ENCODE results near the gene SERPINB3.
"Not testable (repeated sequence)": the region's sequence is repeated elsewhere in the genome, so short reads cannot be mapped to it uniquely, and the experiment has no call there.

The SERPINB3 gene

DNA sequence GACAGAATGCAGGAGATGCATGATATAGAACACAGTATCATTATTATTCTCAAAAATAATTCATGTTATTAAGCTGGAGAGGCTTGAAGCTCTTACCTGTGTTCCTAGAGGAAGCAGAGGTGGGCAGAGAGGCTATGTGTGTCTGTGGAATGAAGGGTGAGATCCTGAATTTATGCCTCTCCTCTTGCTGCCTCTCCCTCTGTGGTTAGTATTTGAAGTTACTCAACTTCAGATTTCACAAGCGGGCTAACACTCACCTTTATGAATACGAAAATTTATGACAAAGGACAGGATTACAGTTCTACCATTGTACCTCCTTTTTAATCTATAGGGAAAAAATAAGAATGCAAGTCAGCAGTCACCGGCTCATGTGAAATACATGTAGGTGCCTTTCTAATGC lies at the start of gene SERPINB3:
Gene SERPINB3 (minus strand): TSS at position 144 of the 400 bp plus-strand sequence. CDS start 677 bp downstream, outside the sequence.
- DNase-seq = not testable (repeated sequence)

DNA sequence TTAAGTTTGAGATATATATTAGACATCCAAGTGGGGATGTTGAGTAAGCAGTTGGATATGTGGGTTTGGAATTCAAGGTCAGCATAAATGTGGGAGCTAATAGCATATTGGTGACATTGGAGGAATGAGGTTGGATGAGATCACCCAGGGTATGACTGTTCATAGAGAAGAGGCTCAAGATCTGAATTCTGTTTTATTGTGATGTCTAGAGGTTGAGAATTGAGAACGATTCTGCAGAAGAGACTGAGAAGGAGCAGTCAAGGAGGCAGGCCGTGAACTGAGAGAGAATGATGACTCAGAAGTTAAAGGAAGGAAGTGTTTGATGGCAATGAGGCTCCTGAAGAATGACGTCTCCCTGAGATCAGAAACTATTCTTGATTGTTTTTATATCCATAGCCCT lies 47.0 kb upstream of the SERPINB3 start:
- no peak for DNase-seq

DNA sequence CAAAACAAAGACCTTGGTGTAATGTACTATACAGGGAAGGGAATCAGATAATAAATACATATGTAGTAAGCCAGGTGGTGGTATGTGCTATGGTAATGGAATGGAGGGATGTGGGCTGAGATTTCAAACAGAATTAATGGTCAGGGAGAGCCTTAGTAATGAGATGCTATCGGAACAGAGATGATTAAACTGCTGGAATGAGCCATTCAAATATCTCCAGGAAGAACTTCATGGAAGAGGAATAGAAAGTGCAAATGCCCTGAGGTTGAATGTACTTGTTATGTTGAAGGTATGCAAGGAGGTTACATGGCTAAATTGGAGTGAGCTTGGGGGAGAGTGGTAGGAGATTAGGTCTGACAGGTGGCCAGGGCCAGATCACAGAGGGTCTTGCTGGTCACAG lies 46.1 kb upstream of the SERPINB3 start:
- DNase-seq = no peak

DNA sequence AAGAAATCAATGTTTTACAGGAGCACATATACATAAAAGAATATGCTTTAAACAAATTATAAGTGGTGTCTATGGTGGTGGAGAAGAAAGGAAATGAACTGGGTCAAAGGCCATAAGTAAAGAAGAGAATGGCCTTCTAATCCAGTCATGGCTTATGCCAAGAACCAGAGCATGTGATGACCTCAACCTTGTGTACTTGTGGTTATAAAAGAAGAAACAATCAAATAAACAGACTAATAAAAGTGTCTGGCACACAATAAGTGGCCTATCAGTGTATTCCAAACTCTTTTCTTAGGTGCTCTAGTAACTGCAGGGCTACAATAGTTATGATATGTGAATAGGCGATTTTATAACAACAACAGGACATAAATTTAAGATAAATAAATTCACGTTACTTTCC lies 43.7 kb upstream of the SERPINB3 start:
- no peak for DNase-seq

DNA sequence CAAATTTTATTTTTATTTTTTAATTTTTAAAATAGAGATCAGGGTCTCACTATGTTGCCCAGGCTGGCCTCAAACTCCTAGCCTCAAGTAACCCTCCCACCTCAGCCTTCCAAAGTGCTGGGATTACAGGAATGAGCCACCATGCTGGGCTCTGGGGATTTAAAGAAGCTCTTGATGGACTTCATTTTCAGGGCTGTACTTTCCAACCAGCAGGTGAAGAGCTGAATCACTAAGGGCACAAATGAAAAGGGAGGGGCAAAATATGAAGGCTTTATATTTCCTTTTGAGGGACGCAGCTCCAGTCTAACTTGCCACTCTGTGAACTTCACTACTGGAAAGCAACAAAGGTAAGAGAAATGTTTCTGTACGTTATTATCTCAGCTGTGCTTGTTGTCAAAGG lies 41.0 kb upstream of the SERPINB3 start, which contains the start of gene SERPINB11:
Gene SERPINB11 (plus strand): TSS at position 301 of the 400 bp plus-strand sequence. CDS start 7,234 bp downstream, outside the sequence.
- no peak for DNase-seq

DNA sequence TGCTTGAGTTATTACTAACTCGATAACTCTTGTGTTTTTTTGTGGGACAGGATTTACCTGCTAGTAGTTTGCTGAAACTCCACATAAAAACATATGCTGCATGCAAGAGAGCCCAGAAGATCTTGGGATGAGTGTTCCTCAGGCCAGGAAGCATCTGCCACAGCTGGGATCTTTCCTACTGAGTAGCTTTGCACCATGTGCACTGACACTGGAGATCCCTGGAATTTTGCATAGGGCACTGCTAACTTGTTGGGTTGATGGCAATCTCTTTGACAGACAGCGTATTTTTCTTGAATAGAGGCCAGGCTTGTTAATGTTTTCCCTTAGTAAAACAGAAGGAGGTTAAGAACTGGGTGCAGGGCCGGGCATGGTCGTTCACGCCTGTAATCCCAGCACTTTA lies 40.3 kb upstream of the SERPINB3 start:
- no peak for DNase-seq

DNA sequence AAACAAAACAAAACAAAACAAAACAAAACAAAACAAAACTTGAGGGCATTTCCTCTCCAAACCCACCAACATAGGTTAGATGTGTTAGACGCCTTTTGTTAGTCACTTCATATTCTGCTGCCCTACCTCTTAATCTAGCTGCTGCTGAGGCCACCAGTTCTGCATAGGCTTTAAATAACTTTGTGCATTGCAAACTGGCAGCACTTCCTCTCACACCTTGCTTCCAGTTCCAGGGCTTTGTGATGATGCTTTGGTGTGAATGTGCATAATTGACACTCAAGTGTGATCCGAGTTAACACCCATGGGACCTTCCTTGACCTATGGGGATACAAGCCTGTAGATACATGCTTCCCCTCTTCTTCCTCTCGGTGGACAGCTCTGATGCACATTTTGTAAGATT lies 38.8 kb upstream of the SERPINB3 start:
- DNase-seq = no peak

DNA sequence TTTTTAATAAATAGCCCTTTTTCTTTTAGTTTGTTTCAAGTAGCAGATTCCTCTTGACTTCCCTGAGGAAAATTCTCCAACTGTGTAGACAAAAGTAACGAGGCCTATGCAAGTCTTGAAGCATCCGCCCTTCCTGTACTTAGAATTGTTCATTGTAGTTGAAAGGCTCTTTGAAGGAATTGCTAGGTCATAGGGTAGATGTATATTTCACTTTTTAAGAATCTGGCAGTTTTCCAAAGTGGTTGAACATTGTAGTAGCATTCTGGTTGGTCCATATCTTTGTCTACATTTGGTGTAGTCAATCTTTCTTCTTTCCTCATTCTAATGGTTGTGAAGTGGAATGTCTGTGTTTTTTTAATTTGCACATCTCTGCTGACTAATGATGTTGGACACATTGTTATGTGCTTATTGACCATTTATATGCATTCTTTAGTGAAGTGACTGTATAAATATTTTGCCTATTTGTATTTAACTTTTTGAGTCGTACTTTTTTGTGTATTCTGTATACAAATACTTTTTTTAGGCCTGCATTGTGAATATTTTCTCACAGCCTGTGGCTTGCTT lies 35.5 kb upstream of the SERPINB3 start:
- no peak for DNase-seq

DNA sequence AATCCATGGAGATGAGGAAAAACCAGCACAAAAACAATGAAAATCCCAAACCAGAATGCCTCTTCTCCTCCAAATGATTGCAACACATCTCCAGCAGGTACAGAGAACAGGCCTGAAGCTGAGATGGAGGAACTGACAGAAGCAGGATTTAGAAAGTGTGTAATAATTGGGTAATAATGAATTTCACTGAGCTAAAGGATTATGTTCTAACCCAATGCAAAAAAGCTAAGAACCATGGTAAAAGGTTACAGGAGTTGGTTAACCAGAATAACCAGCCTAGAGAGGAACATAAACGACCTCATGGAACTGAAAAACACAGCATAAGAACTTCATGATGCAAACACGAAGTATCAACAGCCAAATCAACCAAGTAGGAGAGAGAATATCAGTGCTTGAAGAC lies 27.4 kb upstream of the SERPINB3 start:
- DNase-seq = no peak

DNA sequence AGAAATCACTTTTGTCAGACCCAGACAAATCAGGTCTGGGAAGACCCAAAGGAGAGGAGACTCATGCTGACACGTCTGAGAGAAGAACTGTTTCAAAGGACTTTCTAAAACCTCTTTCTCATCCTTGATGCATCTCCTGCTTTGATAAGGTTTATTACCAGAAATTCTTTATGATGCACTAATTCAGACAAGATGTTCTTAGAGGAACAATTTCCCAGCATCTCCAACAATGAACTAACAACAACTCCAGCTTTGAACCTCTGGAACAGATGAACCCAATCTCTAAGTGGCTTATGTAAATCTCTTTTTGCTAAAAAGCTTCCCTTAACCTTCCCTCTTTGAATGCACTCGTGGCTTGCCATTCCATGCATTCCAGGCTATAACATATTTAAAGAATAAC lies 25.2 kb upstream of the SERPINB3 start:
- DNase-seq = no peak

DNA sequence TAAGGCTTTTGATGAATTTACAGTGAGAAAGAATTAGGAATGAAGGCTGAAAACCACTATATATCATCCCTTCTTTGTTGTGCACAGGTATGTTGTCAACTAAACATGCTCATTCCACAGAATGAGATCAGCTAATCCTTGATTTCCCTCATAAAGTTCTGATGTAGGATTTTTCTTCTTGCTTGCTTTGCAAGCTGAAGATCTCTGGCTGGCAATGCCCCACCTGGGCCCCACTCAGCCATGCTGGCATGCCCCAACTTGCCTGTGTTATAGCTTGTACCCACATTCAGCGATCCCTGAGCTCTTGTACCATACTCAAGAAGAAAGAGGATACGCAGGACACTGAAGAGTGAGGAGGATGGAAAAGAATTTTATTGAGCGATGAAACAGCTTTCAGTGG lies 23.0 kb upstream of the SERPINB3 start:
- no peak for DNase-seq

DNA sequence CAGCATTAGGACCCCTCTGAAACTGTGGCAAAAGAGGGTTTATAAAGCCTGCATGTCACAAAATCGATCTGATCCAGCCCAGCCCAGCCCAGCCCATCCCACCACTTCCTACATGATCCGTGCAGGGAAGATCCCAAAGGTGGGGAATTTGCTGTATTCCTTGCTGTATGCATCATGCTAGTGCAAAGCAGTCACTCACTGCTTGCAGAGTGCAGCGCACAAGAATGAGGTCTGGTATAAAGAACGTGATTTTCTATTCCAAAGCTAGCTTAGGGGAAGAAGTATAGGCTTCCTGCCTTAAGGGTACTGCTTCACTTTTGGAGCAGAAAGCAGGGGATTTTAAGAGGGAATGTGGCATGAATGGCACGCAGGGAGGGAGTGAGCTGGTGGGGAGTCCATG lies 22.2 kb upstream of the SERPINB3 start:
- no peak for DNase-seq

DNA sequence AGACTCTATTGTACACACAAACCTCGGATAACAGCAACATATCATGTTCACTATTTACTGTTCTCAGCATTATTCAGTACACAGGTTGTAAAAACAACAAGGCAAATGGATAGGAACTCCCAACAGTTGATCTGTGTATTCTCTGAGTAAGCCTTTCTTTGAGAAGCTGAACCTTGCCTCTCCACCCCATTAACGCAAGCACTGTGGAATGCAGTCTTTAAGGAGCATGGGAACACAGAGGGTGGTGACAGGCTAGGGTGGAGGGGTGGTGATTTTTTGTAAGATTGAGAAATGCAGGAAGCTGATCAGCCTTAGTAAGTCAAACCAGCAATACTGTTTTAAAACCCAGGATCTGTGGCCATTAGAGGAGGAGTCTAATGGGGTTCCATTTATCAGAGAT lies 21.5 kb upstream of the SERPINB3 start:
- DNase-seq = no peak

DNA sequence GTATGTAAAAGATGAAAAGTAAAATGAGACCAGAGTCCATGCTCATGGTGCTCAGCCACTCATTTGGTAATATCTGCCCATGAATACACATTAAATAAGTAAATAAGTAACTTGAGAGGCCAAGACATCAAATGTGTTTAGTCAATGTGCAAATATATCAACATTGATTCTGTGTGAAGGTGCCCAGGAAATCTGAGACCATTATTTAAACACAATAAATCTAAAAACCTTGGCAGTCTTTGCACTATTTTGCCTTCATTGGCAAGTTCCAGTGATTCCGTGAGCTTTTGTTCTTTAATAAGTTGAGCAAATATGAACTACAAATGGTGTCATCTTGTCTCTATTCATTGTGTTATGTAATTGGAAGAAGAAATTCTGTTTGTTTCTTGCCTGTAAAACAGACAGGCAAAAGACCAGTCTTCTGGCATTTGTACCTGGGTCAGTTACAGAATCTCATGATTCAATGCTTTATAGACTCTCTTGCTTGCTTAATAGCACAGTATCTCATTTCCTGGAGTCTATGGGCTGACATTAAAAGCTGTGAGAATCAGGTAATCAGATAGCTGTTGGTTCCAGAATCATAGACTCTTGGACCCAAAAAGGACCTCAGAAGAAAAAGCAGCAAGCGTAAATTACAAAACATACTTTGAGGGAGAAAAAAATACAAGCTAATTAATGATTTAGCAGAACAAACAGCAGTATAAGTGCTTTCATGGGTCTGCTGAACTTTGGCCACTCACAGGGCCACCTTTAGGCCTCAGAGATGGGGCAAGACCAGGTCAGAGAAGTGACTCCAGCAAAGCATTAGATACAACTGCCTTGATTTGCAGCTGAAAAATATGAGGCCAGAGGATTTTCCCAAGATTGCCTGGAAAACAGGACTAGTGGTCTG lies 20.0 kb upstream of the SERPINB3 start:
- DNase-seq = no peak

DNA sequence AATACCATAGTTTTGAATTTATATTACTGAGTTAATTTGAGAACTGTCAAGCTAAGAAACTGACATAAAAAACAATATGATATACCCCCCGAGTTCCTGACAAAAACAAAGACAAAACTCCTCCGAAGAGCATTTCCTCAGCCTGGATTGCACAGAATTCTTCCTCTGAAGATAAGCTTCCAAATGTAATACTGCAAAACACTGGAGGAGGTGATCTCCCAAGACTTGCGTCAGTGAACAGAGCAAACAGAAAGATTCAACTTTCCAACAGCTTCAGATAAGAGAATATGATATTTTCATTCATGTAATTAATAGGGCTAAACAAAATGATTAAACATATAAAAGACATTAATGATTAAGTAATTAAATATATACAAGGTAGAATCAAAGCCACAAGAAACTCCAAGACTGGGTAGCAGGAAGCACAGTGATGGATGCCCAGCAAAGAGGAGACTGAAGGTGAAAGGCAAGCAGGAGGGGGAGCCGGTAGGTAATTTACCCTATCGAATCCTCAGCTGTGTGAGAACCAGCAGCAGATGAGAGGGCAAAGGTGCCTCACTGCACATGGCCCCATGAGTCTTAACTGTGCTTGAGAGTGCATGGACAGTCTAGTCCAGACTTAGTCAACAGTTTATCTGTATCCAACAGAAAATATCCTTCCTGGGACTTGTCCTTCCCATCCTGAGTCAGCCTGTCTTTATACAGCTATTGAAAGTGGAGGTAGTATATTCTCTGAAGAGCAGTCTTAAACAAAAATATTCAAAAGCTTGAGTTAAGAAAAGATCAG lies 18.3 kb upstream of the SERPINB3 start:
- DNase-seq = no peak

DNA sequence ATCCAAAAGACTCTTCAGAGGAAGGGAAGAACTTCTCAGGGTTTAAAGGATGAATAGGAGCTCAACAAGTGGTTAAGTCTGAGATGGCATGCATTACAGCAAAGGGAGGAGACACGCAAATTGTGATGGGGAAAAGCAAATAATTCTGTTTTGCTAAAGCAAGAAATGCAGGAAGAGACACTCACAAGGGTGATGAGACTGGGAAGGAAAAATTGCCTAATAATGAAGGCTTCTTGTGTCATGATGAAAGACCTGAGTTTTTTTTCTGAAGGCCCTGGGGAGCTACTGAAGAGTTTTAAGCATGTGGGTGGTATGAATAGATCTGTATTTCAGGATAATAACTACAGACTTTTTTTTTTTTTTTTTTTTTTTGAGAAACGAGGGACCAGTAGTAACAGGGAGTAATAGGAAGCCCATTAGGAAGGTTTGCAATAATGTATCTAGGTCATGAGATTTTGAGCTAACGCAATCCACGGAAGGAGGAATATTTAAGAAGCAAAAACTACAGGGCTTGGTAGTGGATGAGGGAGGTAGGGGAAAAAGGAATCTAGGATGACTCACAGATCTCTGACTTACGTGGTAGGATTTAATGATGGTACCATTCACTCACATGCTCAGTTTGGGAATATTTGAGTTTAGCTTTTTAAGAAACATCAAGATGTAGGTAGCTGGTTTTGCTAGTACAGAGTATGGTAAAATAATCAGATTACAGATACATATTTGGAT lies 16.0 kb upstream of the SERPINB3 start:
- DNase-seq = no peak

DNA sequence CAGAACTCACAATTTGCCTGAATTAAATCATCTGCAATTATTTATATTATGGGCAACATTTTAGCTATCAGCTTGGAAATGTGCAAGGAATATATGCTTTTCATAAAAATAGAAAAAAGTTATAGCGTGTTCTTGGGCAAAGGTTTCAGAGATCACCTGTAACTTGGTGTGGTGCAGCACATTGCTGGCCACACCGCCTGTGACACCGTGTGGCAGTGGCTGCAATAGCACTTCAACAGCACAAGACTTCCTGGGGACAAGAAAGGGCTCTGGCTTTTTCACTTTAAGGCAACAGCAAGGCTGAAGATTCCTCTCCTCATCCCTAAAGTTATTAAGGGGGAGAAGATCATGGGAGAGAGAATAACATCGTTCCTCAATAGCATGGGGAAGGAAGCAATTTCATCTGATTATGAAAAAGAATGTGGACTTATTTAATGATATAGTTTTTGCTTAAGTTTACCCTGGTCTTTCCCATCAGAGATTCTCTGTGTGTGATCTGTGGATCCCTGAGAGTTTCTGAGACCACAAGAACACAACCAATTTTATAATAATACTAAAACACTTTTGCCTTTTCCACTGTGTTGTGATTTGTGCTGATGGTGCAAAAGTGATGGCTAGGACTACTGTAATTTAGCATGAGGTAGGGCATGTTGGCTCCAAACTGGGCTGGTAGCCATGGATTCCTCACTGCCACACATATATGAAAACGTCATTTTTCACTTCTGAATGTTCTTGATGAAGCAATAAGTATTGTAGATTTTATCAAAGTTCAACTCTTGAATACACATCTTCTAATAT lies 15.0 kb upstream of the SERPINB3 start:
- peak; percentile 4 to 28 for DNase-seq

DNA sequence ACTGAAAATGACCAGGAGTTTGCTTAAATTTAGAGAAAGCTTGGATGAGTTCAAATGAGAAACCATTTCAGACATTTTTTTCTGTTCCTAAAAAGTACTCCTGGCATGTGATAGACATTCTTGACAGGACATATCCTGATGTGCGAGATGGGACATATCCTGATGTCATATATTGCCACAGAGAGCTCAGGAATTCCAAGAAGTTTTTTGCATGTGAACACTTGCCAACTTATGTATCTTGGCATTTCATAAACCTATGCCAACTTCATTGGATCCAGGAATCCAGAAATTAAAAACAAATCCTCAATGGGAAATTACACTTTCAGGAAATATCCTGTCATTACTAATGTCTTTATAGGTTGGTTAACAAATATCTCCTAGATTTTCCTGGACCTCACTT lies 2.9 kb upstream of the SERPINB3 start:
- DNase-seq = no peak

DNA sequence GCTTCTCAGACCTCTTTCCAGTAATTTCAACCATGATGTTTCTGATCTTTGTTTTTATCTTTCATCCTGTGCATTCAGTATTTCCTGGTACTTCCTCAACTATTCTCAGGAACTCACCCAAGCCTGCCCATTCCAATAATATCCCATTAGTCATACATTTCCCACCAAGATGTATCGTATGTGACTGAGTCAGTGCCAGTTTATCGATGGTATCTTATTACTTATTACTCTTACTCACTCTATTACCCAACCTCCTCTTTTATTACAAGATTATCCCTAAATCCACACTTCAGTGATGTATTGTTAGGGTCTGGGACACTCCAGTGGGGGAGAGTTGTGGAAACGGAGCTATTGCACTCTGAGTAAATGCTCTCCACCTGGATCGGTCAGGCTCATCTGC lies 2.8 kb downstream of the SERPINB3 start:
- not testable (repeated sequence) for DNase-seq

DNA sequence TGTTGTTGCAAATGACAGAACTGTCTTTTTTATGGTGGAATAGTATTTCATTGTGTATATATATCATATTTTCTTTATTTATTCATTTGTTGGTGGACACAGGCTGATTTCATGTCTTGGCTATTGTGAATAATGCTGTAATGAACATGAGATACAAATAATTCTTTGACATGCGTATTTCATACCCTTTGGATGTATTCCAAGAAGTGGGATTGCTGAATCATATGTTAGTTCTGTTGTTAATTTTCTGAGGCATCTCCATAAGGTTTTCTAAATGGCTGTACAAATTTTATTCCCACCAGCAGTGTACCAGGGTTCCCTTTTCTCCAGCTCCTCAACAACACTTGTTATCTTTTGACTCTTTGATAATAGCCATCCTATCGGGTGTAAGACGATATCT lies 11.4 kb downstream of the SERPINB3 start:
- DNase-seq = peak in 1 of 2 experiments; percentile 4

DNA sequence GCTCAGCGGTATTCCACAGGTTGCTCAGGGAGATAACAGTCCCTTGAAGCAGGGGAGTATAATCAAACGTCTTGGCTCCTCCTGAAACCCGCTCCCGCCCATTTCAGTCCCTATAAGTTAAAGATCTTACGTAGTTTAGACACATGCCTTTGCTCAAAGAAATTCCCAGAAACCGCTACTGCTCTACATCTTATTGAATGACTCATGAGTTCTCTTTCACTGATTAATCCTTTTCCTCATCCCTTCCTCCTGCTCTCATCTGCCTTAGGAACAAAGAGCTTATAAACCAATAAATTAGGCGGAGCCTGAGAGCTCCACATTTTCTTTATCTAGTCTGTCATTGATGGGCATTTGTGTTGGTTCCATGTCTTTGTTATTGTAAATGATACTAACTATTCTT lies 13.5 kb downstream of the SERPINB3 start:
- no peak for DNase-seq

DNA sequence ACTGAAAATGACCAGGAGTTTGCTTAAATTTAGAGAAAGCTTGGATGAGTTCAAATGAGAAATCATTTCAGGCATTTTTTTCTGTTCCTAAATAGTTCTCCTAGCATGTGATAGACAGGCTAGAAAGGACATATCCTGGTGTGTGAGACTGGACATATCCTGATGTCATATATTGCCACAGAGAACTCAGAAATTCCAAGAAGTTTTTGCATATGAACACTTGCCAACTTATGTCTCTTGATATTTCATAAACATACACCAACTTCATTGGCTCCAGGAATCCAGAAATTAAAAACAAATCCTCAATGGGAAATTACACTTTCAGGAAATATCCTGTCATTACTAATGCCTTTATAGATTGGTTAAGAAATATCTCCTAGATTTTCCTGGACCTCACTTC lies 14.8 kb downstream of the SERPINB3 start:
- DNase-seq = no peak

All from NCI-H524 (cell line).